A549 (cell line): ENCODE results near the gene MCM6.

Experiments
- CTCF ChIP-seq: fragments of >200 bp; sonication (Bioruptor Twin); formaldehyde crosslinking; IDR thresholded peaks from 3 replicates; pipeline ENCODE4 v1.5.1; 2016
- EP300 ChIP-seq, 2 experiments: fragments of >200 bp; sonication (Bioruptor Twin); formaldehyde crosslinking; IDR thresholded peaks; 2 replicates in 1 of 2; 3 replicates in 1 of 2; pipeline ENCODE4 v1.6.1; 2016 to 2017
- MAX ChIP-seq: IDR thresholded peaks from 2 replicates; pipeline ENCODE4 v1.6.1; 2012
- MYC ChIP-seq: IDR thresholded peaks from 2 replicates; pipeline ENCODE4 v1.6.1; 2012; ENCODE audit warnings: mild to moderate bottlenecking, inconsistent platforms, low read length, improper control_type of control experiment, borderline replicate concordance
- NR3C1 ChIP-seq: fragments of >200 bp; sonication (Bioruptor Twin); formaldehyde crosslinking; IDR thresholded peaks from 3 replicates; pipeline ENCODE4 v1.6.1; 2017
- PBX3 ChIP-seq: IDR thresholded peaks from 2 replicates; pipeline ENCODE4 v1.6.1; 2012
- PHF8 ChIP-seq: fragments of 200-600 bp; sonication (generic); IDR thresholded peaks from 2 replicates; pipeline ENCODE4 v1.6.1; 2016; ENCODE audit warnings: low read depth, mild to moderate bottlenecking, antibody characterized with exemption, moderate library complexity, borderline replicate concordance
- POLR2A ChIP-seq: IDR thresholded peaks from 2 replicates; pipeline ENCODE4 v1.6.1; 2012; ENCODE audit warnings: mild to moderate bottlenecking, low read length
- REST ChIP-seq: fragments of 200-600 bp; sonication (generic); IDR thresholded peaks from 2 replicates; pipeline ENCODE4 v1.6.1; 2016; ENCODE audit warnings: antibody characterized with exemption, mild to moderate bottlenecking, moderate library complexity
- SMC3 ChIP-seq: fragments of >200 bp; sonication (Bioruptor Twin); formaldehyde crosslinking; IDR thresholded peaks from 3 replicates; pipeline ENCODE4 v1.6.1; 2018; ENCODE audit warnings: inconsistent platforms
- SREBF2 ChIP-seq: fragments of 450-650 bp; IDR thresholded peaks from 2 replicates; pipeline ENCODE4 v1.6.1; 2014; ENCODE audit warnings: mild to moderate bottlenecking, moderate library complexity
- TFCP2L1 ChIP-seq: fragments of 250-450 bp; sonication (Bioruptor Pico); IDR thresholded peaks from 2 replicates; pipeline ENCODE4 v1.5.0; 2021; ENCODE audit warnings: mild to moderate bottlenecking
- USF2 ChIP-seq: fragments of 450-650 bp; IDR thresholded peaks from 2 replicates; pipeline ENCODE4 v1.6.1; 2014; ENCODE audit warnings: antibody characterized with exemption

- TF ChIP-seq EP300 (IDR thresholded peaks at IDR 0.05) (no peak), PHF8 (no peak), POLR2A (no peak), PBX3 (no peak), MAX (no peak), SREBF2 (no peak), CTCF (no peak), NR3C1 (no peak), SMC3 (no peak), MYC (no peak), TFCP2L1 (CRISPR knock-in tag) (no peak), REST (no peak), USF2 (no peak)
These were observed 22.8 kb downstream of the MCM6 start for GRCh38 chr2:135853401-135853800.
